ENCODE results near the gene SARNP.
"Not testable (repeated sequence)": the region's sequence is repeated elsewhere in the genome, so short reads cannot be mapped to it uniquely, and the experiment has no call there.

DNA sequence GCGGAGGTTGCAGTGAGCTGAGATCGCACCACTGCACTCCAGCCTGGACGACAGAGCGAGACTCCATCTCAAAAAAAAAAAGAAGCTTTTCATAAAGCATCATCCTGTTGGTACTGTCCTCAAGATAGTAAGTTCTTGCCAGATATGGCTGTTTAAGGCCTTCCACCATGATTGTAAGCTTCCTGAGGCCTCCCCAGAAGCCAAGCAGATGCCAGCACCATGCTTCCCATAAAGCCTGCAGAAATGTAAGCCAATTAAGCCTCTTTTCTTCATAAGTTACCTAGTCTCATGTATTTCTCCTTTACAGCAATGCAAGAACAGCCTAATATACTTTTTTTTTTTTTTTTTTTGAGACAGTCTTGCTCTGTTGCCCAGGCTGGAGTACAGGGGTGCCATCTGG is 58.9 kb downstream of the SARNP start:
- TF ChIP-seq, protein P1, sequence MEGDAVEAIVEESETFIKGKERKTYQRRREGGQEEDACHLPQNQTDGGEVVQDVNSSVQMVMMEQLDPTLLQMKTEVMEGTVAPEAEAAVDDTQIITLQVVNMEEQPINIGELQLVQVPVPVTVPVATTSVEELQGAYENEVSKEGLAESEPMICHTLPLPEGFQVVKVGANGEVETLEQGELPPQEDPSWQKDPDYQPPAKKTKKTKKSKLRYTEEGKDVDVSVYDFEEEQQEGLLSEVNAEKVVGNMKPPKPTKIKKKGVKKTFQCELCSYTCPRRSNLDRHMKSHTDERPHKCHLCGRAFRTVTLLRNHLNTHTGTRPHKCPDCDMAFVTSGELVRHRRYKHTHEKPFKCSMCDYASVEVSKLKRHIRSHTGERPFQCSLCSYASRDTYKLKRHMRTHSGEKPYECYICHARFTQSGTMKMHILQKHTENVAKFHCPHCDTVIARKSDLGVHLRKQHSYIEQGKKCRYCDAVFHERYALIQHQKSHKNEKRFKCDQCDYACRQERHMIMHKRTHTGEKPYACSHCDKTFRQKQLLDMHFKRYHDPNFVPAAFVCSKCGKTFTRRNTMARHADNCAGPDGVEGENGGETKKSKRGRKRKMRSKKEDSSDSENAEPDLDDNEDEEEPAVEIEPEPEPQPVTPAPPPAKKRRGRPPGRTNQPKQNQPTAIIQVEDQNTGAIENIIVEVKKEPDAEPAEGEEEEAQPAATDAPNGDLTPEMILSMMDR (conservative IDR thresholded peaks at IDR 0.05; ENCODE audit: low read length), result not testable (repeated sequence)
- TF ChIP-seq EZH2phosphoT487 (IDR thresholded peaks at IDR 0.05; ENCODE audit: borderline replicate concordance, low read depth, low read length), result not testable (repeated sequence)
